Measurements from ENCODE around the gene RPL21.
"Not testable (repeated sequence)": the region's sequence is repeated elsewhere in the genome, so short reads cannot be mapped to it uniquely, and the experiment has no call there.

The RPL21 gene

GRCh38 chr13:27251166-27252091 is at the start of gene RPL21:
Gene RPL21 (plus strand): TSS chr13:27251558. CDS start chr13:27253777, 2,219 bp downstream.
- in situ Hi-C loops (cut with MboI; ENCODE audit: low sequenced_read_pairs) = no loop called here

DNA sequence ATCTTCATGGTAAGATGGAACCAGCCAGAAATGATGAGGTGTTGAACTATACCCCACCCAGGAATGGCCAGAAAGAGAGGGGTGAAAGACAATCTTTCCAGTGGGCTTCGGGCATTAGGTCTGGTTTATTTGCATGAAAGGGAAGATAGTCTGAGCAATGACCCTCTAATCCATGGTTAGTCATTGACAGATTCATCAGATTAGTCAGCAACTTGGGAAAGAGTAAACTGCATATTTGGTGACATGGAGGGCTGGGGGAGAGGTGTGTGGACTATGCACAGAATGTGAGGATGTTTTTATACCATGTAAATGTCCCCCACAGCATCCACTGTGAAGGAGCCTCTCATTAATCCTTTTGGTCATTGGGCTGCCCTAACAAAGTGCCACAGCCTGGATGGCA is 49.7 kb upstream of the RPL21 start:
- in situ Hi-C loops (cut with MboI; ENCODE audit: low sequenced_read_pairs) = no loop called here

GRCh38 chr13:27203186-27203585 is 48.2 kb upstream of the RPL21 start:
- in situ Hi-C loops (cut with MboI; ENCODE audit: low sequenced_read_pairs) = no loop called here

- in situ Hi-C loops (cut with MboI; ENCODE audit: low sequenced_read_pairs) = no loop called here
Measured at GRCh38 chr13:27203854-27204253, 47.5 kb upstream of the RPL21 start.

DNA sequence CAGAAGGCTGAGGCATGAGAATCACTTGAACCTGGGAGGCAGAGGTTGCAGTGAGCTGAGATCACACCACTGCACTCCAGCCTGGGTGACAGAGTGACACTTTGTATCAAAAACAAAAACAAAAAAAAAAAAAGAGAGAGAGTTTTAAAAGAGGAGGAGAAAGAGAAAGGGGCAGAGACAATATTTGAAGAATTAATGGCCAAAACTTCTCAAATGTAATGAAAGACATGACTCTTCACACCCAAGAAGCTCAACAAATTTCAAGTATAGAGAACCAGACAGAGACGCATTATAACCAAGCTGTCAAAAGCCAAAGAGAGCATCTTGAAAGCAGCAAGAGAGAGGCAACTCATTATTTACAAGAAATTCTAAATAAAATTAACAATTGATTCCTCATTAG is 42.8 kb upstream of the RPL21 start:
- in situ Hi-C loops (cut with MboI; ENCODE audit: low sequenced_read_pairs) = no loop called here

DNA sequence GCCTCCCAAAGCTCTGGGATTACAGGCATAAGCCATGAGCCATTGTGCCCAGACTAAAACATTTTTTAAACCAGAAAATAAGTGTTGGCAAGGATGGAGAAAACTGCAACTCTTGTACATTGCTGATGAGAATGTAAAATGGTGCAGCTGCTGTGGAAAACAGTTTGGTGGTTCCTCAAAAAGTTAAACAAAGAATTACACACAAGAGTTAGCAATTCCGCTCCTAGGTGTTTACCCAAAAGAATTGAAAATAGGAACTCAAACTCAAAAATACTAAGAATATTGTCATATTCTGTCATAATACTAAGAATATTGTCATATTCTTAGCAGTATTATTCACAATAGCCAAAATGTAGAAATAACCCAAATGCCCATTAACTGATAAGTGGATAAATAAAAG is 40.1 kb upstream of the RPL21 start:
- in situ Hi-C loops (cut with MboI; ENCODE audit: low sequenced_read_pairs) = no loop called here

DNA sequence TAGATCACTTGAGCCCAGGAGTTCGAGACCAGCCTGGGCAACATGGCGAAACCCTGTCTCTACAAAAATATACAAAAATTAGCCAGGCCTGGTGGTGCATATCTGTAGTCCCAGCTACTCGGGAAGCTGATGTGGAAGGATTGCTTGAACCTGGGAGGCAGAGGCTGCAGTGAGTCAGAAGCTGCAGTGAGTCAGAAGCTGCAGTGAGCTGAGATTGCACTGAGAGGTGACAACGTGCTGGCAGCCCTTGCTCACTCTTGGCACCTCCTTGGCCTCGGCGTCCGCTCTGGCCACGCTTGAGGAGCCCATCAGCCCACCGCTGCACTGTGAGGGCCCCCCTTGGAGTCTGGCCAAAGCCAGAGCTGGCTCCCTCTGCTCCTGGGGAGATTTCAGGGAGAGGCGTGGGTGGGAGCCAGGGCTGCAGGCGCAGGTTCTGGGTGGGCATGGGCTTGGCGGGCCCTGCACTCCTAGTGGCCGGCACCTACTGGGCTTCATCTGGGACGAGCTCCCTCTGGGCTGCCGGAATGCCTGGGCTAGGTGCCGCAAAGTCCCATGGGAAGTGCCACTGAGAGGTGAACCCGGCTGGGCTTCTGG is 39.5 kb upstream of the RPL21 start:
- in situ Hi-C loops (cut with MboI; ENCODE audit: low sequenced_read_pairs) = no loop called here

DNA sequence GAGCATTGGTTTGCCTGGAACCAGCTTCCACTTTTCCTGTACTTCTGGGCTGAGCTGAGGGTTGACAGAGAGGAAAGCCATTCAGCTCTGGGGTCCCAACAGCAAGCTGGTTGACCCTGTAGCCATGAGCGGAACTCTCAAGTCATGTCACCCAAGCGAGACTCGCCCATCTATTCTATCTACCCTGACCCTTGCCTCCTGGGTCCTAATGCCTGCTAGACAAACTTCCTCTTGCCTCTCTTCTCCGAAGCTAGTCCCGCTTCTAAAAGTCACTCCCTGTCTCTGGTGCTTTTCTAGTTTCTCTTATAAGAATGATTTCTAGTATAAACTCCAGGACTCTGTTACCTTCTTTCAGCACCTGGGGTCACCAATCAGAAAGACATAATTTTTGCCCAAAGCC is 38.0 kb upstream of the RPL21 start:
- in situ Hi-C loops (cut with MboI; ENCODE audit: low sequenced_read_pairs) = not testable (repeated sequence)

DNA sequence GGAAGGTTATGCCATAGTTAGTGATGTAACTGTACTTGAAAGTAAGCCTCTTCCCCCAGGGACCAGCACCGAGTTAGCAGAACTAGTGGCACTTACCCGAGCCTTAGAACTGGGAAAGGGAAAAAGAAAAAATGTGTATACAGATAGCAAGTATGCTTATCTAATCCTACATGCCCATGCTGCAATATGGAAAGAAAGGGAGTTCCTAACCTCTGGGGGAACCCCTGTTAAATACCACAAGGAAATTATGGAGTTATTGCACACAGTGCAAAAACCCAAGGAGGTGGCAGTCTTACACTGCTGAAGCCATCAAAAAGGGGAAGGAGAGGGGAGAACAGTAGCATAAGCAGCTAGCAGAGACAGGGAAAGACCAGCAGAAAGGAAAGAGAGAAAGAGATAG is 33.6 kb upstream of the RPL21 start:
- in situ Hi-C loops (cut with MboI; ENCODE audit: low sequenced_read_pairs) = not testable (repeated sequence)

GRCh38 chr13:27218861-27219260 is 32.5 kb upstream of the RPL21 start:
- in situ Hi-C loops (cut with MboI; ENCODE audit: low sequenced_read_pairs) = not testable (repeated sequence)

DNA sequence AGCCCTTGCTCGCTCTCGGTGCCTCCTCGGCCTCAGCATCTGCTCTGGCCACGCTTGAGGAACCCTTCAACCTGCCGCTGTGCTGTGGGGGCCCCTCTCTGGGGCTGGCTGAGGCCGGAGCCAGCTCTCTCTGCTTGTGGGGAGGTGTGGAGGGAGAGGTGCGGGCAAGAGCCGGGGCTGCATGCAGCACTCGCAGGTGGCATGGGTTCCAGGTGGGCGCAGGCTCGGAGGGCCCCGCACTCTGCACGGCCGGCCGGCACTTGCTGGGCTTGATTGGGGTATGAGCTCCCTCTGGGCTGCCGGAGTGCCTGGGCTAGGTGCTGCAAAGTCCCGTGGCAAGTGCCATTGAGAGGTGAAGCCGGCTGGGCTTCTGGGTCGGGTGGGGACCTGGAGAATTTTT is 31.7 kb upstream of the RPL21 start:
- in situ Hi-C loops (cut with MboI; ENCODE audit: low sequenced_read_pairs) = no loop called here

DNA sequence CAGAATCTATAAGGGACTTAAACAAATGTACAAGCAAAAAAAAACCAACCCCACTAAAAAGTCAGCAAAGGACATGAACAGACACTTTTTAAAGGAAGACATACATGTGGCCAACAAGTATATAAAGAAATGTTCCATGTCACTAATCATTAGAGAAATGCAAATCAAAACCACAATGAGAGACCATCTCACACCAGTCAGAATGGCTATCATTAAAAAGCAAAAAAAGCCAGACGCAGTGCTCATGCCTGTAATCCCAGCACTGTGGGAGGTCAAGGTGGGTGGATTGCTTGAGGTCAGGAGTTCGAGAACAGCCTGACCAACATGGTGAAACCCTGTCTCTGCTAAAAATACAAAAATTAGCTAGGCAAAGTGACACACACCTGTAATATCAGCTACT is 29.3 kb upstream of the RPL21 start:
- in situ Hi-C loops (cut with MboI; ENCODE audit: low sequenced_read_pairs) = not testable (repeated sequence)

DNA sequence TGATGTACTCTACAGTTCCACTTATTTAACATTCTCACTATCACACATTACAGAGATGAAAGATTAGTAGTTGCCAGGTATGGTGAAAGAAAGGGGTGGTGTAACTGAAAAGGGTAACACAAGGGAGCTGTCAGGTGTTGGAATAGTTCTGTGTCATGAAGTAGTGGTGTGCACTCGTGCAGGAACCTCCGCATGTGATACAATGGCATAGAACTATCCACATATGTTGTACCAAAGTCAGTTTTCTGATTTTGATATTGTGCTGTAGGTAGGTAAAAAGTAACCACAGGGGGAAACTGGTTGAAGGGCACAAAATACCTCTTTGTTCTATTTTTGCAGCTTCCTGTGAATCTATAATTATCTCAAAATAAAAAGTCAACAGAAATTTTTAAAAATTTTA is 24.4 kb upstream of the RPL21 start:
- in situ Hi-C loops (cut with MboI; ENCODE audit: low sequenced_read_pairs) = no loop called here

DNA sequence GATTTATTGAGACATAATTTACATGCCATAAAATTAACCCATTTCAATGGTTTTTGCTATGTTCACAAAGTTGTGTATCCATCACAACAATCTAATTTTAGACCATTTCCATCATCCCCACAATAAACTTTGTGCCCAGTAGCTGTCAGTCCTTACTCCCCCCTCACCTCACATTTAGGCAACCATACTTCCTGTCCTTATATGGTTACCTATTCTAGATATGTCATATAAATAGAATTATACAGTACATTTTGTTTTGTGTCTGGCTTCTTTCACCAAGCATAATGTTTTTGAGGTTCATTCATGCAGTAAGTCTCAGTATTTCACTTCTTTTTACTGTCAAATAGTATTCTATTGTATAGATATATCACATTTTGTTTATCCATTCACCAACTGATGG is 23.2 kb upstream of the RPL21 start:
- in situ Hi-C loops (cut with MboI; ENCODE audit: low sequenced_read_pairs) = no loop called here

- in situ Hi-C loops (cut with MboI; ENCODE audit: low sequenced_read_pairs) = no loop called here
Measured at GRCh38 chr13:27229642-27230041, 21.7 kb upstream of the RPL21 start.

- in situ Hi-C loops (cut with MboI; ENCODE audit: low sequenced_read_pairs) = no loop called here
Measured at GRCh38 chr13:27233964-27234363, 17.4 kb upstream of the RPL21 start.

DNA sequence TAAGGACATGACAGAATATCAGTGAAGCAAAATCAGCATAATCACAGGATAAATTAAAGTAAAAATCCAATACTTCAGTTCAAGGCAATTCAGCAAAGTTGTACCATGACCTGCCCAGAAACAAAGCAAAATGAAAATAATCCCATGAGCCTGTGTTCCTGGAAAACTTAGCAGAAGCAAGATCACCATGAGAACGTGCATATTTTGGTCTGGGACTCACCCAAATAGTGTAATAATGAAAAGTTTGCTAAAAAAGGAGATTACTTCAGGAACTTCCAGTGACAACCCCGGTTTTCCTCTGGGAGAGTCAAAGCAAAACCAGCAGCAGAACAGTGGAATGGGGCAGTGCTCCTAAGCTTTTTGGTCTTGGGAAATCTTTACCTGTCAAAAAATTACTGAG is 14.9 kb upstream of the RPL21 start:
- in situ Hi-C loops (cut with MboI; ENCODE audit: low sequenced_read_pairs) = no loop called here

- in situ Hi-C loops (cut with MboI; ENCODE audit: low sequenced_read_pairs) = no loop called here
Measured at GRCh38 chr13:27242702-27243101, 8.7 kb upstream of the RPL21 start.

DNA sequence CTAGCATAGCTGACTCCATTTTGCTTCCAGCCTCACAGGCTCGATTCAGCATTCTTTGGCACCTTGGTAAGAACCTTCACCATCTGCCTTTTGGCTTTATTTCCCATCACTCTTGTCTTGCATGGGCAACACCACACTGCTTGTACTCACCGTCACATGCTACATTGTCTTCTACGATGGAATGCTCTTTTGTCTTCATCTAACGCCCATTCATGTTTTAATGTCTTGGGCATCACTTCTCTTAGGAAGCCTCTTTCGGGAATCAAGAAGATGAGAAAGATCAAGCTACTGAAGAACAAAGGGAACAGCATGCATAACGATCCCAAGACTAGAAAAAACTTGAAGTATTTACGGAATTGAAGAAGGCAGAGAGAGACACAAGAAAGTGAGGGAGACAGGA is 5.7 kb upstream of the RPL21 start:
- in situ Hi-C loops (cut with MboI; ENCODE audit: low sequenced_read_pairs) = no loop called here

GRCh38 chr13:27250833-27251165 is 559 bp upstream of the RPL21 start:
- in situ Hi-C loops (cut with MboI; ENCODE audit: low sequenced_read_pairs) = no loop called here

DNA sequence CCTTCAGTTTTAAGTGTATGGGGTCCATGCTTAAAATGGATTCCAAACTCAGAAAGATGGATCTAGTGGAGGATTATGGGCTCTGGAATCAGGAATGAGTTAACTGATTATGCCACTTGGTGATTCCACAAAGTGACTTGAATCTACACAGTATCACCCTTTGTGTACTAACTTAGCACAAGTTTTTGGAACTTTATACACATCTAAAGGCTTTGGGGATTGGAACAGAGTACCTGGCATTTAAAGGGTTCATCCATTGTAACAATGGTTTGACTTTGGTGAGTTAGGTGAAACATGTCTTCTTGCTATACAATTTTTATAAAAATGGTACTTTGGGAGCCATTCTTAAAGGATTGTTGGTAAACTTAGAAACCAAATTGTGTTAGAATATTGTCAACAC is 1.1 kb downstream of the RPL21 start:
- in situ Hi-C loops (cut with MboI; ENCODE audit: low sequenced_read_pairs) = no loop called here

DNA sequence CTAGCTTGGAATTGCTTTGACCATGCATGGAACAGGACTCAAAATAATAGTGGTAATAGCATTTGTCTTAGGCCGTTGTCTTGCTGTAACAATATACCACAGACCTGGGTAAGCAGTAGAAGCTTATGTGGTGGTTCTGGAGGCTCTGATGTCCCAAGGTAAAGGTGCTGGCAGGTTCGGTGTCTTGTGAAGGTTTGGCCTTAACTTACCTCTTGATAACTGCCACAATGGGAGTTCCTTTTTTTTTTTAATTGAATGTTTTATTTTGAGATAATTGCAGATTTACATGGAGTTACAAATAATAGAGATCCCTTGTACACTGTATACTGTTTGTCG is 5.8 kb downstream of the RPL21 start:
- in situ Hi-C loops (cut with MboI; ENCODE audit: low sequenced_read_pairs) = no loop called here
